Measurements from ENCODE around the gene LRRFIP2. TPM values are rescaled to one million over a fixed set of nuclear protein-coding genes. Genes with fewer than 3 reads are reported as not detected.
A peak's percentile ranks its signal among the peaks of the same experiment; 100 is the strongest.
"Not testable (repeated sequence)": the region's sequence is repeated elsewhere in the genome, so short reads cannot be mapped to it uniquely, and the experiment has no call there.

Gene LRRFIP2
- polyA plus RNA-seq (ENCODE audit: low read depth in 6 of 6) = 10 to 100 TPM in 5 of 6 donors, 1 to 10 TPM in 1; 7.6 to 20.6 (median 15.5) TPM

- Mint-ChIP-seq H3K36me3 (no peaks in the 10 kb centered on the region), H3K4me1 (peaks cover 18 to 35% (median 33%) of the 10 kb centered on the region in 3 donors), H3K4me3 (peak within 1 kb of the TSS; percentile 87 to 98 (median 93)), H3K9me3 (no peaks in the 10 kb centered on the region), H3K27ac (peak within 1 kb of the TSS; percentile 49 to 95 (median 88)), H3K27me3 (no peaks in the 10 kb centered on the region)
- no peak for DNase-seq
- no peak for ATAC-seq (ENCODE audit: low read depth in 2 of 2)
Measured at GRCh38 chr3:37174532-37175126, at the start of gene LRRFIP2. TSS of gene LRRFIP2 (minus strand) at chr3:37174582. CDS start at chr3:37148983, 25,599 bp downstream.

GRCh38 chr3:37223576-37223975 is 49.2 kb upstream of the LRRFIP2 start:
- no peak for ATAC-seq (ENCODE audit: low read depth in 2 of 2)
- Mint-ChIP-seq H3K4me3 (peak overlapping the region in 1 of 8 donors; percentile 69), H3K36me3 (no peaks in the 10 kb centered on the region), H3K27ac (no peak overlapping the region), H3K27me3 (no peaks in the 10 kb centered on the region), H3K4me1 (no peaks in the 10 kb centered on the region), H3K9me3 (no peaks in the 10 kb centered on the region)
- DNase-seq = no peak

- Mint-ChIP-seq H3K27me3 (no peaks in the 10 kb centered on the region), H3K4me1 (no peaks in the 10 kb centered on the region), H3K4me3 (no peak overlapping the region)
Measured at GRCh38 chr3:37223141-37223558, 48.8 kb upstream of the LRRFIP2 start.

GRCh38 chr3:37222542-37222941 is 48.2 kb upstream of the LRRFIP2 start:
- not testable (repeated sequence) for H3K27ac Mint-ChIP-seq; H3K27me3 Mint-ChIP-seq; H3K4me3 Mint-ChIP-seq; H3K4me1 Mint-ChIP-seq; H3K36me3 Mint-ChIP-seq; ATAC-seq (ENCODE audit: low read depth in 2 of 2); H3K9me3 Mint-ChIP-seq; DNase-seq

More at GRCh38 chr3:37223141-37223558, 48.8 kb upstream of the LRRFIP2 start:
- H3K27ac Mint-ChIP-seq = no peak overlapping the region
- H3K36me3 Mint-ChIP-seq = no peaks in the 10 kb centered on the region
- H3K9me3 Mint-ChIP-seq = no peaks in the 10 kb centered on the region
- DNase-seq (no peak), ATAC-seq (ENCODE audit: low read depth in 2 of 2) (no peak)

DNA sequence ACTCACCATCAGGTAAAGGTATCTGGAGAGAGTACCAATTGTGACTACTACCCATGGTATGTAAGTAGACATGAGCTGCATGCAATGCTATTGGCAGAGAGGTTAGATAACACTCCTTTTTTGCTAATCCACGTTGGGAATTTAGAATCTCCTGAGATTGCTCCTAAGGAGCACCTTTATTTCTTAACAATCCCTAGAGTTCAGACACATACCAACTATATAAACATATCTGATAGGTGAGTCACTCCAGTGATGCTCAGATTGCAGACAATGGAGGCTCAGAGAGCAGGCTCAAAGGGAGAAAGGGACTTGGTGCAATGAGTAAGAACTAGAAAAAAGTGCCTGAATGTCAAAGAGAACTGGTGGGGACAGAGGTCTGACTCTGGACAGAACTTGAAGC is 47.0 kb upstream of the LRRFIP2 start:
- H3K4me1 Mint-ChIP-seq = no peaks in the 10 kb centered on the region
- no peak overlapping the region for H3K4me3 Mint-ChIP-seq
- H3K27ac Mint-ChIP-seq = no peak overlapping the region
- H3K9me3 Mint-ChIP-seq = no peaks in the 10 kb centered on the region
- no peak for ATAC-seq (ENCODE audit: low read depth in 2 of 2)
- H3K27me3 Mint-ChIP-seq = no peaks in the 10 kb centered on the region
- H3K36me3 Mint-ChIP-seq = no peaks in the 10 kb centered on the region
- DNase-seq = no peak

GRCh38 chr3:37219266-37219665 is 44.9 kb upstream of the LRRFIP2 start:
- no peaks in the 10 kb centered on the region for H3K27me3 Mint-ChIP-seq
- no peaks in the 10 kb centered on the region for H3K4me1 Mint-ChIP-seq
- H3K27ac Mint-ChIP-seq = no peak overlapping the region
- H3K4me3 Mint-ChIP-seq = no peak overlapping the region
- no peak for ATAC-seq (ENCODE audit: low read depth in 2 of 2)
- no peak for DNase-seq
- H3K36me3 Mint-ChIP-seq = no peaks in the 10 kb centered on the region
- H3K9me3 Mint-ChIP-seq = no peaks in the 10 kb centered on the region

DNA sequence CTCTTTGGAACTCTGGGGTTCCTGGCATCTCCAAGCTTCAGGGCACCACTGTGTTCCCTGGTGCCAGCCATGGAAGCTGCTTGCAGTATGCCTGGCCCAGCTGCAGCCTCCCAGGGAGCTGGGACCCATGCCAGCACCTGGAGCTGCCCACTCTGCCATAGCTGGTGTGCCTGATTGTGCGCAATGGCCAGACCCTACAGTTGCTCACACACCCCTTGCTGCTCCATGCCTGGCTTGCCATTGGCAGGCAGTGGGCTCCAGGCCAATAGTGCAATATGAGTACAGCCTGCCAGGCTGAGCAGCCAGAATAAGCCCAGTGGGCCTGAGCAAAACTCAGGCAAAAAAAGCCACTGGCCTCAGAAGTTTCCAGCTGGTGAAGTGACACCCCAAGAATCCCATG is 43.8 kb upstream of the LRRFIP2 start:
- no peak overlapping the region for H3K4me3 Mint-ChIP-seq
- no peak overlapping the region for H3K27ac Mint-ChIP-seq
- no peaks in the 10 kb centered on the region for H3K27me3 Mint-ChIP-seq
- H3K36me3 Mint-ChIP-seq = no peaks in the 10 kb centered on the region
- H3K9me3 Mint-ChIP-seq = no peaks in the 10 kb centered on the region
- ATAC-seq (ENCODE audit: low read depth in 2 of 2) = no peak
- H3K4me1 Mint-ChIP-seq = no peaks in the 10 kb centered on the region
- no peak for DNase-seq

GRCh38 chr3:37217098-37217849 is 42.9 kb upstream of the LRRFIP2 start:
- Mint-ChIP-seq H3K4me3 (no peak overlapping the region), H3K4me1 (no peaks in the 10 kb centered on the region), H3K27ac (no peak overlapping the region), H3K36me3 (no peaks in the 10 kb centered on the region), H3K9me3 (no peaks in the 10 kb centered on the region), H3K27me3 (no peaks in the 10 kb centered on the region)
- no peak for ATAC-seq (ENCODE audit: low read depth in 2 of 2)
- DNase-seq = no peak

- no peaks in the 10 kb centered on the region for H3K4me1 Mint-ChIP-seq
Measured at GRCh38 chr3:37216597-37217097, 42.3 kb upstream of the LRRFIP2 start.

DNA sequence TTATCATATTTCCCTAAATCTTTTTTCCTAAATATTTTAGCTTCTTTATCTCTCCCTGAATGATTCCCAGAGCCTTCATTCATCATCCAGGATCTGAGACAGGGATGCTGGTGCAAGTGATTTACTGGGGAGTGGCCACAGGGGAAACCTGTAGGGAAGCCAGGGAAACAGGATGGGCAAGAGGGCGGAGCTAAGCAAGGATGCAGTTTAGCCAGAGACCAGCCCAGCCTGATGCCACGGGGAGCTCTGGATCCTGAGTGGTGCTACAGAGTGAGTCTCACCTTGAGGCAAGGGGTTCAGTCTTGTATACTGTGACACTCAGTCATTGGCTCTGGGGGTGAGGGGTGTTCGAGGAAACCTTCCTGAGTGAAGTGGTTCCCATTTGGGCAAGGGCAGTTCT is 39.7 kb upstream of the LRRFIP2 start:
- Mint-ChIP-seq H3K36me3 (no peaks in the 10 kb centered on the region), H3K27me3 (no peaks in the 10 kb centered on the region), H3K9me3 (no peaks in the 10 kb centered on the region), H3K4me1 (no peaks in the 10 kb centered on the region), H3K27ac (no peak overlapping the region), H3K4me3 (no peak overlapping the region)
- no peak for ATAC-seq (ENCODE audit: low read depth in 2 of 2)
- DNase-seq = no peak

More at GRCh38 chr3:37216597-37217097, 42.3 kb upstream of the LRRFIP2 start:
- H3K4me3 Mint-ChIP-seq = no peak overlapping the region
- H3K36me3 Mint-ChIP-seq = no peaks in the 10 kb centered on the region
- H3K27me3 Mint-ChIP-seq = no peaks in the 10 kb centered on the region
- ATAC-seq (ENCODE audit: low read depth in 2 of 2) = no peak
- H3K9me3 Mint-ChIP-seq = no peaks in the 10 kb centered on the region
- no peak for DNase-seq
- H3K27ac Mint-ChIP-seq = no peak overlapping the region

DNA sequence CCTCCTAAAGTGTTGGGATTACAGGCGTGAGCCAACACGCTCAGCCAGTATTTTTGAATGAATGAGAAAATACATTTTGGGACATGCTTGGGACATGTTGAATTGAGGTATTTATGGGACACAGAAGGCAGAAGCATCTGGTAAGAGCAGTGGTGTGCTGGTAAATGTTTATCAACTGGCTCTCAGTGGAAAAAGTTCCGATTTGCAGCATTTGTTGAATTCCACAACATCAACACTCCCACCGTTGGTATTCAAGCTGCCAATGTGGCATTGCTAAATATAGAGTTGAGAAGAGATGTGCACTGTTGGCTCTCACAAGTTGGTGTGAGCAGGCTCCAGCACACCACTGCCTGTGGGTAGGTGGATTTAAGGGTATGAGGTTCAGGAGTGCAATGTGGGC is 35.8 kb upstream of the LRRFIP2 start:
- Mint-ChIP-seq H3K27ac (no peak overlapping the region), H3K9me3 (no peaks in the 10 kb centered on the region), H3K36me3 (no peaks in the 10 kb centered on the region), H3K4me1 (no peaks in the 10 kb centered on the region), H3K27me3 (peaks cover 0 to 5% (median 0%) of the 10 kb centered on the region in 3 donors), H3K4me3 (no peak overlapping the region)
- DNase-seq (no peak), ATAC-seq (ENCODE audit: low read depth in 2 of 2) (no peak)

- not testable (repeated sequence) for H3K9me3 Mint-ChIP-seq; ATAC-seq (ENCODE audit: low read depth in 2 of 2); H3K27me3 Mint-ChIP-seq; H3K36me3 Mint-ChIP-seq; H3K4me1 Mint-ChIP-seq; DNase-seq; H3K4me3 Mint-ChIP-seq; H3K27ac Mint-ChIP-seq
Measured at GRCh38 chr3:37208576-37208975, 34.2 kb upstream of the LRRFIP2 start.

GRCh38 chr3:37208008-37208407 is 33.6 kb upstream of the LRRFIP2 start:
- H3K36me3 Mint-ChIP-seq; H3K4me3 Mint-ChIP-seq; H3K4me1 Mint-ChIP-seq; DNase-seq; H3K27ac Mint-ChIP-seq; H3K9me3 Mint-ChIP-seq; ATAC-seq (ENCODE audit: low read depth in 2 of 2); H3K27me3 Mint-ChIP-seq: not testable (repeated sequence)

GRCh38 chr3:37206041-37206440 is 31.7 kb upstream of the LRRFIP2 start:
- not testable (repeated sequence) for H3K27ac Mint-ChIP-seq; H3K4me3 Mint-ChIP-seq; H3K36me3 Mint-ChIP-seq; DNase-seq; ATAC-seq (ENCODE audit: low read depth in 2 of 2); H3K9me3 Mint-ChIP-seq; H3K27me3 Mint-ChIP-seq; H3K4me1 Mint-ChIP-seq
